Ascending aorta (tissue), 2 donors: ENCODE measurements around the gene PAK4. TPM values are rescaled to one million over a fixed set of nuclear protein-coding genes. Genes with fewer than 3 reads are reported as not detected.

ENCODE experiments used
- DNase-seq, 2 donors: peaks; one replicate each; pipeline ENCODE4 v3.0.0-alpha.2; 2019; ENCODE audit warnings: low spot score in 2 of 2
- H3K27ac ChIP-seq, 2 donors: fragments of 200-600 bp; sonication (generic); one replicate each; pipeline ENCODE4 v1.5.1; 2016 to 2017; ENCODE audit warnings: mild to moderate bottlenecking in 1 of 2
- H3K27me3 ChIP-seq: fragments of 200-600 bp; sonication (generic); one replicate; pipeline ENCODE4 v1.5.1; 2017
- H3K36me3 ChIP-seq, 2 donors: fragments of 200-600 bp; sonication (generic); one replicate each; pipeline ENCODE4 v1.5.1; 2016
- H3K4me1 ChIP-seq, 2 donors: fragments of 200-600 bp; sonication (generic); one replicate each; pipeline ENCODE4 v1.5.1; 2016 to 2017; ENCODE audit warnings: mild to moderate bottlenecking in 1 of 2
- H3K4me3 ChIP-seq, 2 donors: fragments of 200-600 bp; sonication (generic); one replicate each; pipeline ENCODE4 v1.5.1; 2016 to 2017; ENCODE audit warnings: mild to moderate bottlenecking in 1 of 2
- H3K9me3 ChIP-seq, 2 donors: fragments of 200-600 bp; sonication (generic); one replicate each; pipeline ENCODE4 v1.5.1; 2016
- CTCF ChIP-seq, 3 experiments: fragments of 200-600 bp in 2 of 3; fragments of 450-650 bp in 1 of 3; sonication (generic) in 2 of 3; IDR thresholded peaks; one replicate each; pipeline ENCODE4 v1.5.1; 2016 to 2019; ENCODE audit warnings: antibody characterized with exemption in 3 of 3, mild to moderate bottlenecking in 1 of 3, moderate library complexity in 1 of 3
- intact Hi-C: fragments of 100-400 bp; cut with DNase I; formaldehyde crosslinking; loops from one replicate; pipeline ENCODE4 v1.15.1; 2023
- total RNA-seq: library from RNA; depleted of rRNA; stranded (reverse); fragments of >200 nt; gene quantifications from one replicate; pipeline ENCODE4 v1.1.0, GENCODE V29; 2016

The PAK4 gene
- total RNA-seq, 1 donor from 2014 or later, result 27.4 TPM

DNA sequence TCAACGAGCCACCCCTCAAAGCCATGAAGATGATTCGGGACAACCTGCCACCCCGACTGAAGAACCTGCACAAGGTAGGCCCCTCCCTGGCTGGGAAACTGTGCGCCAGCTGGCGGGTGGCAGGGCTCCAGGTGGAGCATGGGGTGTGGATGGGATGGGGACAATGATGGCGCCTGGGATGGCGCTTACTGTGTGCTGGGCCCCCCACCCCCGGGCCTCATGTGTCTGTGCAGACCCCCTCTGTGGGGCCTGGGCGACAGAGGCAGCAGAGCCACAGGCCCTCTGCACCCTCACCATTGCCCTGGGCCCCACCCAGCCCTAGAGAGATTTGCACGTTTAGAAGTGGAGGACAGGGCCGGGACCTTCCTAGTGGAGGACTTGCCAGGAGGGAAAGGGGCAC is 52.1 kb downstream of the PAK4 start:
- no peaks in the 10 kb centered on the region for H3K4me1 ChIP-seq
- H3K27me3 ChIP-seq, result no peaks in the 10 kb centered on the region
- intact Hi-C loops, result no loop called here
- H3K36me3 ChIP-seq, result peaks cover 33 to 58% of the 10 kb centered on the region in 2 donors
- DNase-seq, result no peak
- no peaks in the 10 kb centered on the region for H3K9me3 ChIP-seq
- no peak for TF ChIP-seq CTCF (IDR thresholded peaks at IDR 0.05)
- H3K4me3 ChIP-seq, result no peak overlapping the region
- H3K27ac ChIP-seq, result no peak overlapping the region

DNA sequence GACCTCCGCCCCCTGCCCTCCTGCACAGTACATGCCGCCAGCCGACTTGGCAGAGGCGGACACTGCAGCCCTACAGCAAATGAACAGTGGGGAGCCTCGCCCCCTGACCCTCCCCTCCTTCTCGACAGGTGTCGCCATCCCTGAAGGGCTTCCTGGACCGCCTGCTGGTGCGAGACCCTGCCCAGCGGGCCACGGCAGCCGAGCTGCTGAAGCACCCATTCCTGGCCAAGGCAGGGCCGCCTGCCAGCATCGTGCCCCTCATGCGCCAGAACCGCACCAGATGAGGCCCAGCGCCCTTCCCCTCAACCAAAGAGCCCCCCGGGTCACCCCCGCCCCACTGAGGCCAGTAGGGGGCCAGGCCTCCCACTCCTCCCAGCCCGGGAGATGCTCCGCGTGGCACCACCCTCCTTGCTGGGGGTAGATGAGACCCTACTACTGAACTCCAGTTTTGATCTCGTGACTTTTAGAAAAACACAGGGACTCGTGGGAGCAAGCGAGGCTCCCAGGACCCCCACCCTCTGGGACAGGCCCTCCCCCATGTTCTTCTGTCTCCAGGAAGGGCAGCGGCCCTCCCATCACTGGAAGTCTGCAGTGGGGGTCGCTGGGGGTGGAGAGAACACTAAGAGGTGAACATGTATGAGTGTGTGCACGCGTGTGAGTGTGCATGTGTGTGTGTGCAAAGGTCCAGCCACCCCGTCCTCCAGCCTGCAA is 52.9 kb downstream of the PAK4 start:
- Histone ChIP-seq H3K36me3 (peaks cover 33 to 50% of the 10 kb centered on the region in 2 donors), H3K9me3 (no peaks in the 10 kb centered on the region), H3K4me3 (no peak overlapping the region), H3K4me1 (no peaks in the 10 kb centered on the region), H3K27ac (no peak overlapping the region), H3K27me3 (no peaks in the 10 kb centered on the region)
- DNase-seq, result no peak
- intact Hi-C loops, result no loop called here
- no peak for TF ChIP-seq CTCF (IDR thresholded peaks at IDR 0.05)

GRCh38 chr19:39179754-39180153 is 54.2 kb downstream of the PAK4 start:
- no peaks in the 10 kb centered on the region for H3K9me3 ChIP-seq
- no peak overlapping the region for H3K4me3 ChIP-seq
- intact Hi-C loops, result loop anchor here (10.0 kb wide), 1 partner anchor 145 kb away; the partner anchor contains the start of gene LRFN1
- H3K27me3 ChIP-seq, result no peaks in the 10 kb centered on the region
- DNase-seq, result no peak
- no peaks in the 10 kb centered on the region for H3K4me1 ChIP-seq
- peaks cover 30 to 37% of the 10 kb centered on the region in 2 donors for H3K36me3 ChIP-seq
- no peak for TF ChIP-seq CTCF (IDR thresholded peaks at IDR 0.05)
- H3K27ac ChIP-seq, result no peak overlapping the region

- no peak for TF ChIP-seq CTCF (IDR thresholded peaks at IDR 0.05)
- no peaks in the 10 kb centered on the region for H3K4me1 ChIP-seq
- no peak overlapping the region for H3K4me3 ChIP-seq
- no peak for DNase-seq
- no peak overlapping the region for H3K27ac ChIP-seq
- H3K27me3 ChIP-seq, result no peaks in the 10 kb centered on the region
- H3K36me3 ChIP-seq, result peaks cover 23 to 28% of the 10 kb centered on the region in 2 donors
- intact Hi-C loops, result loop anchor here (10.0 kb wide), 1 partner anchor 144 kb away; the partner anchor contains the start of gene LRFN1
- H3K9me3 ChIP-seq, result no peaks in the 10 kb centered on the region
Observed at GRCh38 chr19:39180749-39181148, 55.2 kb downstream of the PAK4 start.

GRCh38 chr19:39181500-39182173 is 56.1 kb downstream of the PAK4 start:
- Histone ChIP-seq H3K9me3 (no peaks in the 10 kb centered on the region), H3K4me3 (no peak overlapping the region), H3K36me3 (peaks cover 19 to 20% of the 10 kb centered on the region in 2 donors), H3K4me1 (no peaks in the 10 kb centered on the region), H3K27me3 (no peaks in the 10 kb centered on the region), H3K27ac (no peak overlapping the region)
- no peak for DNase-seq
- TF ChIP-seq CTCF (IDR thresholded peaks at IDR 0.05), result no peak
- intact Hi-C loops, result loop anchor here (10.0 kb wide), 1 partner anchor 143 kb away; the partner anchor contains the start of gene LRFN1
